Measurements from ENCODE around the gene TNFAIP8L1. TPM values are rescaled to one million over a fixed set of nuclear protein-coding genes. Genes with fewer than 3 reads are reported as not detected.

TNFAIP8L1 gene
- total RNA-seq, 1 experiment from 2014 or later = 8.0 TPM

DNA sequence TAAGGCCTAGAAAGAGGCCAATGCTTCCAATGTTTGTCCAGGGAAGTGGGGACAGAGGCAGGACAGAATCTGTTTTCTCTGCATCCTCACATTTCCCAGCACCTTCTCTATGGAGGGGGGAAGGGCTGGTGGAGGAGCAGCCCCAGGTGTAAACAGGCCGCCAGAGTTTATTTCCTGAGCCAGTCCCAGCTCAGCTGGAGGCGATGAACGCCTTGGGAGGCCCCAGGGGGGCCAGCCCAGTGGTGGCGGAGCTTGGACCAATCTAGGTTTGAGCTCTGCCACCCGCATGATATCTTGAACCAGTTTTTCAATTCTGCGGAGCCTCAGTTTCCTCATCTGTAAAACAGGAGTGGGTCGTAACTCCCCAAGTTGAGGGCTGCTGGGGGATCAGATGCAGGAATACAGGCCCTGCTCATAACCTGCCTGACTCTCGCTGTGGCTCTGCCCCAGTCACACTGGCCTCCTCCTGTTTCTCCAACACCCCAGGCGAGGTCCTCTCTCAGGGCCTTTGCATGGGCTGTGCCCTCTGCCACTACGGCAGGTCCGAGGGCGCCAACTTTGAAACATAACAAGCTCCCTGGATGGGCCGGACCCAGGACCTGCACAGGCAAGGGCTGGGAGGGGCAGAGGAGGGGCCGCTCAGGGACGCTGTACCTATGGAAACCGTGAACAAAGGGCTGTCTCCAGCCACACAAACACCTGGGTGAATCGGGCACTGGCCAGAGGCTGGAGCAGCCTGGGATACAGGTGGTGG is 1.1 kb downstream of the TNFAIP8L1 start:
- in situ Hi-C loops (cut with HindIII; ENCODE audit: low pct_unique_long_range_greater_than_20kb, low sequenced_read_pairs) = no loop called here
- no peak for DNase-seq (ENCODE audit: low read depth)

DNA sequence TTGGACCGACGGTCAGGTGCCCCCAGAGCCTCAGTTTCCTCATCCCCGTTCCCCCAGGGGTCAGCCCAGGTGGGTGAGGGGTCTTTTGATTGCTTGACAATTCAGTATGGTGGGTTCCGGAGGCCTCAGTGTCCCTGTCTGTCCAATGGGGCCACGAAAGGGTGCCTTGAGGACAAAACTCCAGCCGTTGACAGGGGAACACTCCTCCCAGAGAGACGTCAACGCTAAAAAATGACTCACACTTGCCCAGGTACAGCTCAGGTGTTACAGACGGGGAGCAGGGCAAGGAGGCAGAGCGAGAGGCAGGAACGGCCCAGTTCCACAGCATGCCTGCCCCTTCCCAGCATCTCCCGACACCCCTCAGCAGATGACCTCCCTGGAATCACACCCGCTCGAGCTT is 1.8 kb downstream of the TNFAIP8L1 start:
- no peak for DNase-seq (ENCODE audit: low read depth)
- in situ Hi-C loops (cut with HindIII; ENCODE audit: low pct_unique_long_range_greater_than_20kb, low sequenced_read_pairs) = no loop called here

DNA sequence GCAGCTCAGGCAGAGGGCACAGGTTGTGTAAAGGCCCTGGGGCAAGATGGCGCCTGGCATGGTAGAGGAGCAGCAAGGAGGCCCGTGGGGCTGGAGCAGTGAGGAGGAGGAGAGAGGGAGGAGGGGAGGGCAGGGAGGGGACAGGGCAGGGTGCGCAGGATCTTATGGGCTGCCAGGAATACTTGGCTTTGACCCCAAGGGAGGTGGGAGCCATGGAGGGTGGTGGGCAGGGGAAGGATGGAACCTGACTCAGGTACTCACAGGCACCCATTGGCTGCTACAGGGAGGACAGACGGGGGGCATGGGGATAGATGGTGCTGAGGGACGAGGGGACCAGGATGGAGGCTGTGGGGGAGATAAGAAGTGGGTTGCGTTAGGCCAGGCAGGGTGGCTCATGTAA is 3.3 kb downstream of the TNFAIP8L1 start:
- in situ Hi-C loops (cut with HindIII; ENCODE audit: low pct_unique_long_range_greater_than_20kb, low sequenced_read_pairs) = no loop called here
- no peak for DNase-seq (ENCODE audit: low read depth)

DNA sequence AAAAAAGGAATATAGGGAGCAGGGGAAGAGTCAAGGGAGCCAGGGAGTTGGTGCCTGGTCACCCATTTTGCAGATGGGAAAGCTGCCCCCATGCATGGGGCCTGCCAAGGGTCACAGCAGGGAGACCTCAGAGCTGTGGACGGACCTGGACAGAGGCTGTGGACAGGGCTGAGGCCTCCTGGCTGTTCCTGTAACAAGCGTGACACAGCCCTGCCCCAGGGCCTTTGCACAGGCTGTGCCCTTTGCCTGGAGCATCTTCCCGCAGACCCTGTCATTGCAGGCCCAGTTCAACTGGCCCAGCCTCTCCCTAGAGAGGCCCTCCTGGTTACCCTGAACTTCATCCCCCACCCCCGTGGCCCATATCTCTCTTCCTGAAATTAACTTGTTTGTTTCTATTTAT is 6.4 kb downstream of the TNFAIP8L1 start:
- DNase-seq (ENCODE audit: low read depth) = no peak
- in situ Hi-C loops (cut with HindIII; ENCODE audit: low pct_unique_long_range_greater_than_20kb, low sequenced_read_pairs) = no loop called here

- in situ Hi-C loops (cut with HindIII; ENCODE audit: low pct_unique_long_range_greater_than_20kb, low sequenced_read_pairs) = no loop called here
These were observed 8.6 kb downstream of the TNFAIP8L1 start for GRCh38 chr19:4647676-4648644.

DNA sequence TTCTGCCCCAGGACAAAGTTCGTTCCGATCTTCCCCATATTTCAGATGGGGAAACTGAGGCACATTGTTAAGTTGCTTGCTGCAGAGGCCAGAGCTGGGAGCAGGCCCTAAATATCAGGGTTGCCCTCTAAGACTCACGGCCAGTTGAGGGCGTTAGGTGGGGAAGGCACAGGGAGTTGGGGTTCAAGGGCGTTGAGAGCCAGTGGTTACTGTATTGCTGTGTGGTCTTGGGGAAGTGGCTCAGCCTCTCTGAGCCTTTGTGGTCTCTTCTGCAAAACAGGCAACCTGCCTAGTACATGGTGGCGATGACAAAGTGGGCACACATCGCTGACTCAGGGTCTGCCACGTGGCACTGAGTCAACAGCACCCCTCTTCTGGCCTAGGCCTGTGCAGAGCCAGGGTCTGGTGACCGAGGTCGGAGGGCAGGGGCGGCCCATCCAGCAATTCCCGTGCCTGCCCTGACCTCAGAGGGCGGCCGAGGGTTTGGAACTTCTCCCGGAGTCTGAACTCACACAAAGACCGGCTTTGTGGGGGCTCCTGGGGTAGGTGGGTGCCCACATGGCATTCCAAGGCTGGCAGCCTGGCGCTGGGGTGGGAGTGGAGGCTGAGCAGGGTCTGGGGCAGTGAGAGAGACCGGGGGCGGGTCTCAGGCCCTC is 10.2 kb downstream of the TNFAIP8L1 start:
- DNase-seq (ENCODE audit: low read depth) = no peak
- in situ Hi-C loops (cut with HindIII; ENCODE audit: low pct_unique_long_range_greater_than_20kb, low sequenced_read_pairs) = no loop called here

More at GRCh38 chr19:4647676-4648644, 8.6 kb downstream of the TNFAIP8L1 start:
- no peak for DNase-seq (ENCODE audit: low read depth)

GRCh38 chr19:4650159-4650558 is 10.8 kb downstream of the TNFAIP8L1 start:
- in situ Hi-C loops (cut with HindIII; ENCODE audit: low pct_unique_long_range_greater_than_20kb, low sequenced_read_pairs) = no loop called here
- no peak for DNase-seq (ENCODE audit: low read depth)

GRCh38 chr19:4652075-4652474 is 12.8 kb downstream of the TNFAIP8L1 start:
- in situ Hi-C loops (cut with HindIII; ENCODE audit: low pct_unique_long_range_greater_than_20kb, low sequenced_read_pairs) = no loop called here
- no peak for DNase-seq (ENCODE audit: low read depth)

GRCh38 chr19:4653793-4654436 is 14.6 kb downstream of the TNFAIP8L1 start:
- in situ Hi-C loops (cut with HindIII; ENCODE audit: low pct_unique_long_range_greater_than_20kb, low sequenced_read_pairs) = no loop called here
- DNase-seq (ENCODE audit: low read depth) = no peak

DNA sequence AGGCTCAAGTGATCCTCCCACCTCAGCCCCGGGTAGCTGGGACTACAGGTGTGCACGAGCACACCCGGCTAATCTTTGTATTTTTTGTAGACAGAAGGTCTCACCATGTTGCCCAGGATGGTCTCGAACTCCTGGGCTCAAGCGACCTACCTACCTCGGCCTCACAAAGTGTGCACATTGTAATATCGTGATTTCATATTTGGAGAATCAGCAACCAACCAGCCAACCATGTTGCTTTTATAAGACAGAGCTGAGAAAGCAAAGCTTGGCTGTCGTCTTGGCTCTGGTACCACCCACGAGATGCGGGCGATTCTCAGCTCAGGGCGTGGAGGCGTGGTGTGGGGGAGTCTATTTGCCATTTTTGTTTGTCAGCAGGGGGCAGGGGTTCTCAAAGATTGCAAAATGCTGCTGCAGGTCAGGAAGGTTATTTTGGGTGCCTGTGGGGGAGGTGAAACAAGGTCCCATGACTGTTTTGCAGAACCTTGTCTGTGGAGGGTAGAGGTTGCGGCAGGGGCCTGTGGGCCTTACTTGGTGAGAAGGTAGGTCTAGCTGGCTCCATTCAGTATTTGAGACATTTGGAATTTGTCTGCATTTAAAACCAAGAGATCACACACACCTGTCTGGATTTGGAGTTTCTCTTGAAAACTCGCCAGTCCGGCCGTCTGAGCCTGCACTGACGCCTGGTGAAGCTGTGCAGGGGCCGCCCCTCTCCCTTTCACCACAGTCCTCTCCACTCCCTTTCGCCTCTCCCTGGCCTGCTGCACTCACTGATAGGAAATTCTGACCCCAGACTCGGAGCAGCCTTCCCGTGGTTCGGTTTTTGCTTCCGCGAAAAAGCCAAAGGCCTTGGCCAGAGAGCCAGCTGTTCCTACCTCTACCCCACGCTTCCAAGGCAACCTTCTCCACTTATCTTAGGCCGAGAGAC is 15.4 kb downstream of the TNFAIP8L1 start:
- DNase-seq (ENCODE audit: low read depth) = no peak
- in situ Hi-C loops (cut with HindIII; ENCODE audit: low pct_unique_long_range_greater_than_20kb, low sequenced_read_pairs) = no loop called here

- no peak for DNase-seq (ENCODE audit: low read depth)
- in situ Hi-C loops (cut with HindIII; ENCODE audit: low pct_unique_long_range_greater_than_20kb, low sequenced_read_pairs) = no loop called here
These were observed 16.8 kb downstream of the TNFAIP8L1 start for GRCh38 chr19:4656102-4656501.

DNA sequence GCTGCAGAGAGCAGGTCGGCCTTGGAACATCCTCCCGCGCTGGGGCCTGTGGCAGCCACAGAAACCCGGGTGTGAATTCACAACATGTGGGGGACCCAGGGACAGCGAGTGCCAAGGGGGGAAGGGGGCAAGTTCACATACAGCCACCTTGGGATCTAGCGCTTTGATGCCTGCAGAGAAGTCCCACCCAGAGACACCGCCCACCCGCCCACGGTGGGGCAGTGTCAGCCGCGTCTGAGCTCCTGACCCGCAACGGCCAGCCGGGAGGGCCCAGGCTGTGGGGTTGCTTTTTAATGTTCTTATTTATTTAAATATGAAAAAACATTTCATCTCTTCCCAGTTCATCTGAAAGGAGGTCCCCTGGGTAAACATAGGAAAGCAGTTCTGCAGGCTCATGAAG is 17.9 kb downstream of the TNFAIP8L1 start:
- in situ Hi-C loops (cut with HindIII; ENCODE audit: low pct_unique_long_range_greater_than_20kb, low sequenced_read_pairs) = no loop called here
- no peak for DNase-seq (ENCODE audit: low read depth)

GRCh38 chr19:4657835-4658234 is 18.5 kb downstream of the TNFAIP8L1 start:
- in situ Hi-C loops (cut with HindIII; ENCODE audit: low pct_unique_long_range_greater_than_20kb, low sequenced_read_pairs) = no loop called here
- DNase-seq (ENCODE audit: low read depth) = no peak

DNA sequence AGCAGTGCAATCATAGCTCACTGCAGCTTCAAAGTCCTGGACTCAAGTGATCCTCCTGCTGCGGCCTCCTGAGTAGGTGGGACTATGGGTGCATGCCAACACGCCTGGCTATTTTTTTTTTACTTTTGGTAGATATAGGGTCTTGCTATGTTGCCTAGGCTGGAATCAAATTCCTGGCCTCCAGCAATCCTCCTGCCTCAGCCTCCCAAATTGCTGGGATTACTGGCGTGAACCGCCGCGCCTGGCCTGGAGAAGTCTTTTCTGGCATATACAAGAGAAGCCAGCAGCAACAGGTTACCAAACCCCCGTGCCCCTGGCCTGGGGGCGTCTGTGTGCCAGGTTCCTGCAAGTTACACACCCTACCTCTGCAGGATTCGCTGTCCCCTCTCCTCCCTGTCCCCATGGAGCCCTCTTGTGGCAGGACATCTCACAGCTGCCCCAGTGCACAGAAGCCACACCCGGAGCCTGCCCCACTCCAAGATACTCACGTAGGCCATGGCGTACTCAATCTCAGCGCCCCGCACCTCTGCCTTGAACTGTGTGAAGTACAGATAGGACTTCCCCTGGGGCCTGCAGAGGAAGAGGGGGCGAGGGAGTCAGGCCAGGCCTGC is 21.0 kb downstream of the TNFAIP8L1 start:
- DNase-seq (ENCODE audit: low read depth) = peak; percentile 31
- in situ Hi-C loops (cut with HindIII; ENCODE audit: low pct_unique_long_range_greater_than_20kb, low sequenced_read_pairs) = no loop called here

GRCh38 chr19:4660993-4661392 is 21.7 kb downstream of the TNFAIP8L1 start:
- in situ Hi-C loops (cut with HindIII; ENCODE audit: low pct_unique_long_range_greater_than_20kb, low sequenced_read_pairs) = no loop called here
- no peak for DNase-seq (ENCODE audit: low read depth)

- DNase-seq (ENCODE audit: low read depth) = no peak
- in situ Hi-C loops (cut with HindIII; ENCODE audit: low pct_unique_long_range_greater_than_20kb, low sequenced_read_pairs) = no loop called here
These were observed 22.8 kb downstream of the TNFAIP8L1 start for GRCh38 chr19:4662020-4662695.

DNA sequence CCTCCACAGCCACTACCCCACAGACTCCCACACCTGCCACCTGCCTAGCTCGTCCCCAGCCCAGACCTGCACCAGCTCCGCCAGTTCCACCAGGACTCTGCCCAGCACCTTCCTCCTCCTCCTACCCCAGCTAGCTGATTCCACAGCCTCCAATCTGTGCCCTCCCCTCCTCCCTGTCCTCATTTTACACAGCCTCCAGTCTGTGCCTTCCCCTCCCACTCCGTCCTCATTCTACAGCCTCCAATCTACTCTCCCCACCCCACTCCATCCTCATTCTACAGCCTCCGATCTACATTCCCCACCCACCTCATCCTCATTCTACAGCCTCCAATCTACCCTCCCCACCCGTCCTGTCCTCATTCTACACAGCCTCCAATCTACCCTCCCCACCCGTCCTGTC is 23.5 kb downstream of the TNFAIP8L1 start:
- in situ Hi-C loops (cut with HindIII; ENCODE audit: low pct_unique_long_range_greater_than_20kb, low sequenced_read_pairs) = no loop called here
- DNase-seq (ENCODE audit: low read depth) = no peak

Measured in Caki2 (cell line).